H9 (cell line): ENCODE data around the gene GABBR2. TPM values are rescaled to one million over a fixed set of nuclear protein-coding genes. Genes with fewer than 3 reads are reported as not detected.

ENCODE experiments used
- DNase-seq: peaks from one replicate; pipeline ENCODE4 v3.0.0-alpha.2; 2017
- H2AFZ ChIP-seq: one replicate; pipeline ENCODE4 v1.6.1; 2013; ENCODE audit warnings: mild to moderate bottlenecking, low read length, control low read depth, moderate library complexity
- H2AK5ac ChIP-seq: 2 replicates; pipeline ENCODE4 v1.6.1; 2013; ENCODE audit warnings: low read length, control low read depth, mixed read lengths; ENCODE audit not compliant: insufficient read length
- H2BK120ac ChIP-seq: one replicate; pipeline ENCODE4 v1.6.1; 2013; ENCODE audit warnings: low read depth, mild to moderate bottlenecking, low read length, control low read depth, inconsistent platforms; ENCODE audit not compliant: poor library complexity, severe bottlenecking
- H2BK12ac ChIP-seq: 2 replicates; pipeline ENCODE4 v1.6.1; 2013; ENCODE audit warnings: low read length, control low read depth, mixed read lengths, low read depth; ENCODE audit not compliant: insufficient read length
- H2BK15ac ChIP-seq: 2 replicates; pipeline ENCODE4 v1.6.1; 2013; ENCODE audit warnings: low read depth, low read length, control low read depth
- H2BK20ac ChIP-seq: one replicate; pipeline ENCODE4 v1.6.1; 2013; ENCODE audit warnings: low read depth, mild to moderate bottlenecking, low read length, control low read depth, inconsistent platforms; ENCODE audit not compliant: poor library complexity, severe bottlenecking
- H2BK5ac ChIP-seq: 2 replicates; pipeline ENCODE4 v1.6.1; 2013; ENCODE audit warnings: low read length, control low read depth, mixed read lengths; ENCODE audit not compliant: insufficient read length
- H3K14ac ChIP-seq: 2 replicates; pipeline ENCODE4 v1.6.1; 2013; ENCODE audit warnings: low read length, control low read depth; ENCODE audit not compliant: insufficient read depth
- H3K18ac ChIP-seq: 2 replicates; pipeline ENCODE4 v1.6.1; 2013; ENCODE audit warnings: low read depth, mild to moderate bottlenecking, mixed read lengths, low read length, control low read depth; ENCODE audit not compliant: insufficient read length
- H3K23ac ChIP-seq: 2 replicates; pipeline ENCODE4 v1.6.1; 2013; ENCODE audit warnings: low read length, control low read depth, mixed read lengths, low read depth; ENCODE audit not compliant: insufficient read length
- H3K23me2 ChIP-seq: 2 replicates; pipeline ENCODE4 v1.6.1; 2013; ENCODE audit warnings: low read depth, mild to moderate bottlenecking, mixed read lengths, low read length, control low read depth; ENCODE audit not compliant: insufficient read length, poor library complexity, severe bottlenecking
- H3K27ac ChIP-seq: 2 replicates; pipeline ENCODE4 v1.5.1; 2013; ENCODE audit warnings: low read length, control low read depth, mixed read lengths, low read depth; ENCODE audit not compliant: insufficient read length
- H3K27me3 ChIP-seq: 2 replicates; pipeline ENCODE4 v1.6.1; 2013; ENCODE audit warnings: low read length, control low read depth, inconsistent platforms; ENCODE audit not compliant: insufficient read depth
- H3K4ac ChIP-seq: 2 replicates; pipeline ENCODE4 v1.6.1; 2013; ENCODE audit warnings: low read depth, mild to moderate bottlenecking, control low read depth, inconsistent platforms, low read length, moderate library complexity
- H3K4me1 ChIP-seq: 2 replicates; pipeline ENCODE4 v1.6.1; 2013; ENCODE audit warnings: low read length, control low read depth, inconsistent platforms; ENCODE audit not compliant: insufficient read depth
- H3K4me2 ChIP-seq: 2 replicates; pipeline ENCODE4 v1.6.1; 2013; ENCODE audit warnings: low read length, control low read depth, mixed read lengths; ENCODE audit not compliant: insufficient read length, insufficient read depth
- H3K56ac ChIP-seq: 2 replicates; pipeline ENCODE4 v1.6.1; 2013; ENCODE audit warnings: low read depth, mild to moderate bottlenecking, mixed read lengths, low read length, control low read depth; ENCODE audit not compliant: insufficient read length
- H3K79me1 ChIP-seq: 2 replicates; pipeline ENCODE4 v1.6.1; 2013; ENCODE audit warnings: low read depth, mild to moderate bottlenecking, moderate library complexity, low read length, control low read depth, inconsistent platforms; ENCODE audit not compliant: insufficient read depth, poor library complexity, severe bottlenecking
- H3K79me2 ChIP-seq: 2 replicates; pipeline ENCODE4 v1.6.1; 2013; ENCODE audit warnings: low read length, control low read depth, inconsistent platforms; ENCODE audit not compliant: insufficient read depth
- H3K9ac ChIP-seq: 2 replicates; pipeline ENCODE4 v1.6.1; 2013; ENCODE audit warnings: low read length, control low read depth, mixed read lengths; ENCODE audit not compliant: insufficient read length; ENCODE audit errors: extremely low read depth
- H3K9me3 ChIP-seq: one replicate; pipeline ENCODE4 v1.6.1; 2013; ENCODE audit warnings: low read depth, low read length, inconsistent platforms; ENCODE audit not compliant: control insufficient read depth
- H3T11ph ChIP-seq: one replicate; pipeline ENCODE4 v1.6.1; 2013; ENCODE audit warnings: mild to moderate bottlenecking, low read length, control low read depth, inconsistent platforms
- H4K20me1 ChIP-seq: one replicate; pipeline ENCODE4 v1.6.1; 2013; ENCODE audit not compliant: control insufficient read depth, insufficient read length, insufficient read depth
- H4K5ac ChIP-seq: 2 replicates; pipeline ENCODE4 v1.6.1; 2013; ENCODE audit warnings: low read depth, mild to moderate bottlenecking, mixed read lengths, low read length, control low read depth; ENCODE audit not compliant: insufficient read length
- H4K8ac ChIP-seq: replicated peaks from 2 replicates; pipeline ENCODE4 v1.6.1; 2013; ENCODE audit warnings: low read length, control low read depth, mixed read lengths, low read depth; ENCODE audit not compliant: insufficient read length
- H4K91ac ChIP-seq: 2 replicates; pipeline ENCODE4 v1.6.1; 2013; ENCODE audit warnings: low read depth, mild to moderate bottlenecking, moderate library complexity, mixed read lengths, low read length, control low read depth; ENCODE audit not compliant: insufficient read length
- H3K27ac Mint-ChIP-seq, 3 experiments: 2 replicates in 2 of 3; 3 replicates in 1 of 3; pipeline ENCODE4 v1.8.0; 2020 to 2021; ENCODE audit warnings: mixed read lengths in 3 of 3, mild to moderate bottlenecking in 1 of 3, moderate library complexity in 1 of 3
- H3K27me3 Mint-ChIP-seq: 2 replicates; pipeline ENCODE4 v1.8.0; 2021; ENCODE audit warnings: low read depth, mild to moderate bottlenecking, moderate library complexity, mixed read lengths
- H3K36me3 Mint-ChIP-seq, 3 experiments: 2 replicates in 2 of 3; 3 replicates in 1 of 3; pipeline ENCODE4 v1.8.0; 2020 to 2021; ENCODE audit warnings: low read depth in 3 of 3, mixed read lengths in 3 of 3; ENCODE audit not compliant: insufficient read depth in 1 of 3
- H3K4me1 Mint-ChIP-seq, 2 experiments: 2 replicates each; pipeline ENCODE4 v1.8.0; 2020; ENCODE audit warnings: mixed read lengths in 2 of 2
- H3K4me3 Mint-ChIP-seq, 2 experiments: 2 replicates in 1 of 2; 3 replicates in 1 of 2; pipeline ENCODE4 v1.8.0; 2020 to 2021; ENCODE audit warnings: mild to moderate bottlenecking in 2 of 2, mixed read lengths in 2 of 2, moderate library complexity in 1 of 2
- H3K9me3 Mint-ChIP-seq, 2 experiments: 2 replicates in 1 of 2; 3 replicates in 1 of 2; pipeline ENCODE4 v1.8.0; 2020; ENCODE audit warnings: mild to moderate bottlenecking in 2 of 2, mixed read lengths in 2 of 2, moderate library complexity in 1 of 2
- CTCF ChIP-seq: fragments of 200-600 bp; sonication (generic); conservative IDR thresholded peaks from 3 replicates; pipeline ENCODE4 v1.8.0; 2021; ENCODE audit warnings: antibody characterized with exemption, mild to moderate bottlenecking
- WGBS: extraction: QIAGEN DNeasy Blood & Tissue Kit; methylation state at CpG from one replicate; pipeline ENCODE4 v1.1.7; 2013; ENCODE audit warnings: missing lambda C conversion rate, low lambda C conversion rate, mixed read lengths; ENCODE audit not compliant: insufficient read length; ENCODE audit errors: extremely low coverage; 5-methylcytosine and 5-hydroxymethylcytosine counted together
- total RNA-seq: library from RNA; stranded (reverse); gene quantifications from 2 replicates; pipeline ENCODE4 v1.2.1, GENCODE V29; 2021

GABBR2 gene
- total RNA-seq, 1 experiment from 2014 or later, result 0.66 TPM

GRCh38 chr9:98579700-98580099 is 129.0 kb downstream of the GABBR2 start:
- H3K9ac ChIP-seq, result no peak overlapping the region
- Mint-ChIP-seq H3K4me1 (no peaks in the 10 kb centered on the region; a peak in 1 of 4 replicates), H3K9me3 (no peaks in the 10 kb centered on the region), H3K36me3 (no peaks in the 10 kb centered on the region; a peak in 1 of 7 replicates), H3K27ac (no peak overlapping the region), H3K27me3 (peaks cover 6% of the 10 kb centered on the region), H3K4me3 (no peak overlapping the region)
- no peak overlapping the region for H3T11ph ChIP-seq
- no peaks in the 10 kb centered on the region for H3K23me2 ChIP-seq
- H2AK5ac ChIP-seq, result no peak overlapping the region
- H2BK20ac ChIP-seq, result no peak overlapping the region
- H4K5ac ChIP-seq, result no peak overlapping the region
- no peaks in the 10 kb centered on the region; the same call in 1 of the 2 replicates for H3K27me3 ChIP-seq
- H4K8ac ChIP-seq, result no peak overlapping the region
- H2AFZ ChIP-seq, result no peak overlapping the region
- H2BK5ac ChIP-seq, result no peak overlapping the region
- H4K20me1 ChIP-seq, result no peaks in the 10 kb centered on the region
- H3K27ac ChIP-seq, result no peak overlapping the region
- no peaks in the 10 kb centered on the region for H3K9me3 ChIP-seq
- H3K79me1 ChIP-seq, result no peaks in the 10 kb centered on the region
- no peak overlapping the region for H3K56ac ChIP-seq
- H3K4ac ChIP-seq, result no peak overlapping the region
- DNase-seq, result no peak
- H3K4me1 ChIP-seq, result no peaks in the 10 kb centered on the region
- no peak overlapping the region for H2BK12ac ChIP-seq
- no peak overlapping the region for H3K23ac ChIP-seq
- WGBS, result no CpG with 5 or more reads among the region's 2 CpGs
- no peak overlapping the region for H3K14ac ChIP-seq
- H3K18ac ChIP-seq, result no peak overlapping the region
- no peaks in the 10 kb centered on the region for H3K79me2 ChIP-seq
- H3K4me2 ChIP-seq, result no peak overlapping the region
- H2BK15ac ChIP-seq, result no peak overlapping the region
- H4K91ac ChIP-seq, result no peak overlapping the region
- no peak for TF ChIP-seq CTCF
- no peak overlapping the region for H2BK120ac ChIP-seq
